Adipose tissue (tissue), 3 donors: ENCODE data around the gene KLK10. TPM values are rescaled to one million over a fixed set of nuclear protein-coding genes. Genes with fewer than 3 reads are reported as not detected.

Source experiments
- H3K27ac ChIP-seq: one replicate; pipeline ENCODE4 v1.5.1; 2013; ENCODE audit warnings: low read depth, low read length
- WGBS, 3 donors: extraction: QIAGEN DNeasy Blood & Tissue Kit; methylation state at CpG; one replicate each; pipeline ENCODE4 v1.1.7; 2013; 5-methylcytosine and 5-hydroxymethylcytosine counted together
- polyA plus RNA-seq, 3 donors: library from polyadenylated mRNA; stranded (reverse); fragments of 200-250 nt; gene quantifications; one replicate each; pipeline ENCODE4 v1.2.3, GENCODE V29; 2013
- donor health status: healthy with polysubstance abuse.
- donor health status: Bipolar disorder and iron deficiency.
- donor health status: healthy.

Gene KLK10
- polyA plus RNA-seq, 3 donors, result 0.15 to 1.3 (median 0.90) TPM

- no peak overlapping the region for H3K27ac ChIP-seq
- WGBS, 3 donors, result 74 to 86% (median 78%) methylated on average over 2 of the region's 2 CpGs
Measured at GRCh38 chr19:51029718-51030117, 10.2 kb upstream of the KLK10 start.

DNA sequence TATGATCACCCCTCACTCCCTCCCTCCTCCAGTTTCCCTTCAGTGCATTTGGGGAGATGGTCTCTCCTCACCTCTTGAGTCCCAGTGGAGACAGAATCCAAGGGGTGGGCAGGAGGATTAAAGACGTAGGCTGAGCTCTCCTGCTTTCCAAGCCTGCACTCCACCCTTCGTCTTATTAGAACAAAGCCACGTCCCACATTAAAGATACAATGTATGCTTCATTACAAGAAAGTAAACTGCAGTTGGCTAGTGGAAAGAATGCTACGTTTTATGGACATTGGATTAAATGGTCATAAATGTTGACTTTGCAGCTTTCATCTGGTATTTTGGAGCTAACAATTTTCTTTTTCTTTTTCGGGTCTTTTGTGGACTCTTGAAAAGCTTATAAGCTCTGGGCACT is 8.4 kb upstream of the KLK10 start:
- WGBS, 3 donors, result 52 to 67% (median 61%) methylated on average over 5 of the region's 5 CpGs
- no peak overlapping the region for H3K27ac ChIP-seq

DNA sequence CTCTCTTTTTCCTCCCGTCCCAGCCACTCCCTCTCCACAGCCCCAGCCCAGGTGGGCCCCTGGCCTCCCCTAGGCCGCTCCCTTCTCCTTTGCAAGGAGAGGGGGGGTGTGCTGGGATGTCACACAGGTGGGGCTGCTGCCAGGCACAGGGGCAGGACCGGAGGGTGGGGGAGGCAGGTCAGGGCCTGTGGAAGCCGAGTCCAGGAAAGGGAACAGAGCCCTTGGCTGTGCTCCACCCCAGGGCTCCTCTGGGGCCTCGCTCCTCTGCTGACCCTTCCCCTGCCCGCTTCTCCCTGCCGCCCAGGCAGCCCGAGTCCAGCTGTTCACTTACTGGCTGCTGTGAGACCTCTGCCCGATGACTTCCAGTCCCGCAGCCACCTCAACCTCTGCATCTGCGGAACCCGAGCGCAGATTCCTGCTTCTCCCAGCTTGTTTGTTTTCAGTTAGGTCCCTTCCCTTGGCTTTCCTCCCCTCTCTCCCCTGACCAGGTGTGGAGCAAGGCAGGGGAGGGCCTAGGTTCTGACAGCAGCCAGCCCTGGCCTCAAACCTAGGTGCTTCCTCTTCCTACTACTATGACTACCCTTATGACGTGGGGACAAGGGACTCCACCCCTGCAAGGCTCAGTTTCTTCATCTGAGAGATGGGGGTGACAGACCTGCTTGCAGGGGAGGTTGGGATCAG is 7.8 kb upstream of the KLK10 start:
- H3K27ac ChIP-seq, result no peak overlapping the region
- WGBS, 3 donors, result 25 to 41% (median 37%) methylated on average over 13 to 14 of the region's 14 CpGs

DNA sequence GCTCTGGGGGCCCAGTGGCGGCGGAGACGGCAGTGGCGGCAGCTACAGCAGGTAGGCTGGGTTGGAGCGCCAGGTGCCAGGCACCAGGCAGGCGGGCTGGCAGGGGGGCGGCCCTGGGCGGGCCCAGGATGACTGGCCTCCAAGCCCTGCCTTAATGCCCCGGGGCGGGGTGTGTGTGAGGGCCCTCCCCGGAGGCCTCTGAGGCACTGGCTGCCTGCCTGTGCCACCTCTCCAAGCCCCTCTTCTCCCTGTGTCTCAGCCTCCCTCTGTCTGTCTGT is 7.0 kb upstream of the KLK10 start, which contains the start of gene KLK11:
Gene KLK11, minus strand, starts transcription at position 63 of the 278 bp plus-strand sequence. CDS start 985 bp downstream, outside the sequence.
- no peak within 1 kb of the TSS for H3K27ac ChIP-seq
- WGBS, 3 donors, result 68 to 74% (median 70%) methylated on average over 4 to 11 of the region's 11 CpGs

GRCh38 chr19:51025809-51026553 is 6.5 kb upstream of the KLK10 start:
- H3K27ac ChIP-seq, result no peak overlapping the region
- 33 to 56% (median 42%) methylated on average over 18 of the region's 18 CpGs for WGBS, 3 donors

GRCh38 chr19:51025401-51025800 is 5.9 kb upstream of the KLK10 start:
- no peak overlapping the region for H3K27ac ChIP-seq
- WGBS, 3 donors, result 47 to 76% (median 74%) methylated on average over 6 of the region's 6 CpGs

- WGBS, 3 donors, result 33 to 57% (median 36%) methylated on average over 3 to 5 of the region's 5 CpGs
- H3K27ac ChIP-seq, result no peak overlapping the region
Measured at GRCh38 chr19:51024924-51025323, 5.4 kb upstream of the KLK10 start.

DNA sequence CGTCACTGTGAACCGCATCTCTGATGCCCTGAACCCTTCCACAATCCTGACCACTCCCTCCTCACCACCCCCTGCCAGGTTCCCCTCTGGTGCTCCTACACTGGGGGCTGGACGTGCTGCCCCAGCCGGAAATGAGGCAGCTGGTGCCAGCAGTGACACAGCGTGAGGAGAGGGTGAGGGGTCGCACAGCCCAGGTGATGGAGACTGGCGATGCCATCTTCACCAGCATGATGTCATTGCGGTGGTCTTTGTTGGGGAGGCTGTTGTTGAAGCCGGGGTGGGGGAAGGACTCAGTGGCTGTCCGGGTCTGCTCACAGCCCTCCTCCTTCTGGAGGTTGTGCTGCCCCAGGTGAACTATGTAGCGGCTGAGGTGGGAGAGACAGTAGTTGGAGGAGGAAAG is 4.4 kb upstream of the KLK10 start:
- WGBS, 3 donors, result 66 to 86% (median 67%) methylated on average over 11 of the region's 11 CpGs
- no peak overlapping the region for H3K27ac ChIP-seq

DNA sequence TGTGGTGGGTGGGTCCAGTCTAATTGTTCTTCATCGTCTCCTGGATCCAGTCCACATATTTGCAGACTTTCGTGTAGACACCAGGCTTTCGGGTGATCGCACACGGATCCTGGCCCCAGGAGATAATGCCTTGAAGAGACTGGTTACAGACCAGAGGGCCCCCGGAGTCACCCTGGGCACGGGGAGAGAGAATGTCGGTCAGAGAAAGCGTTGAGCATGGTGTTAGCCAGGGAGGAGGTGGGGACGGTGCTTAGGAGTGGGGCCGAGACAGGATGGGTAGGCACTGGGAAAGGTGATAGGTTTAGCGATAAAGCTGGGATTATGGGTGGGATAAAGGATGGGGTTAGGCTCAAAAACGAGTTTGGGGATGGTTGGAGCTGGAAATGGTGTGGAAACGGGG is 3.0 kb upstream of the KLK10 start:
- 69 to 70% (median 69%) methylated on average over 14 of the region's 14 CpGs for WGBS, 3 donors
- no peak overlapping the region for H3K27ac ChIP-seq

- WGBS, 3 donors, result 32 to 46% (median 38%) methylated on average over 7 of the region's 7 CpGs
- H3K27ac ChIP-seq, result no peak overlapping the region
Measured at GRCh38 chr19:51020988-51021651, 1.6 kb upstream of the KLK10 start.

DNA sequence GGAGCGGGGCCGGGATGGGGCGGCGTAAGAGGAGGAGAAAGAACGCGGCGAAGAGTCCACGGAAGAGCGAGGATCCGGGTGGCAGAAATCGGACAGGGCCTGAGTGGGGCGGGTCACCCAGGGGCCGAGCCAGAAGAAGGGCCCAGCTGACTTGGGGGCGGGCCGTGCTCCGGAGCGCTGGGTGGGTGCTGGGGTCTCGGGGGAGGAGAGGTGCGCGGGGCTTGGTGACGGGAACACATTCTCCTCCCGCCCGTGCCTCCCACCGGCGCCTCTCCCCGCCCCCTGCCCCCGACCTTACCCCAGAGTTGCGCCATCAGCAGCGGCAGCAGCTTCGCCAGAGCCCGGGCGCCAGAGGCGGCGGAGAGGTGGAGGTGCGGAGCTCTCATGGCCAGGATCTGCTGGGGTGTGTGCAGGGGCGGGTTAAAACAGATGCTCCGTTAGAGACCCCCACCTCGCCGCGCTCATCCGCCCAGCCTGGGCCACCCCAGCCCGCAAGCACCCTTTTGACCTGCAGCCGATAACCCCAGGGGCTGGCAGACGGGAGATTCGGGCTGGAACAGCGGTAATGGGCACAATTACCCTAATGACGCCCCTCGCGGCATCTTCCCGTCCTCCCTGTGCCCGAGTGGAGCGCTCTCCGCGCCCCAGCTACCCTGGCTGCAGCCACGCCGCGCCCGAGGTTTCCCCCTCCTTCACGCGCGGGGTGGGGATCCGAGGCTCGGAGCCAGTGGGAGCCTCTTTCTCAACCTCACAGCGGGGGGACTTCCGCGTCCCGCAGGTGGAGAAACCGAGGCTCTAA is 565 bp downstream of the KLK10 start:
- WGBS, 3 donors, result 2 to 4% (median 2%) methylated on average over 63 to 68 of the region's 68 CpGs
- H3K27ac ChIP-seq, result no peak overlapping the region

GRCh38 chr19:51016798-51017683 is 2.5 kb downstream of the KLK10 start:
- H3K27ac ChIP-seq, result no peak overlapping the region
- WGBS, 3 donors, result 1% methylated on average over 68 of the region's 68 CpGs

- 83 to 86% (median 85%) methylated on average over 19 of the region's 19 CpGs for WGBS, 3 donors
- H3K27ac ChIP-seq, result no peak overlapping the region
Measured at GRCh38 chr19:51015691-51016267, 3.7 kb downstream of the KLK10 start.

DNA sequence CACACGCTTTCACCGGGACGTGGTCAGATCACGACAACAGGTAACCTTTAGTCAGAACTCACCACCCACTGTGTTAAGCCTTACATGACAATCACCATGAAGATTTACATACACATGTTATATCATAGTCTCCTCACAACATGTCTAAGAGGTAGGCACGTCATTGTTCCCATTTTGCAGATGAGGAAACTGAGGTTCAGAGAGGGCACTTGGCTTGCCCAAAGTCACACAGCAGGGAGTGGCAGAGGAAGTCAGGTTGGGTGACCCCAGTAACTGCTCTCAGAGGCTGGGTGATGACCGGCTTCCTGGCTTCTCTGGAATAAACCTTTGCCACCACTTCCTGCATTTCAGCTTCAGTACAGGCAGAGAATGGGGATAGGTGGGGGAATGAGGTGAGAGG is 5.3 kb downstream of the KLK10 start:
- 83 to 85% (median 84%) methylated on average over 6 of the region's 6 CpGs for WGBS, 3 donors
- no peak overlapping the region for H3K27ac ChIP-seq

- 66 to 68% (median 67%) methylated on average over 12 of the region's 12 CpGs for WGBS, 3 donors
- H3K27ac ChIP-seq, result no peak overlapping the region
Measured at GRCh38 chr19:51012661-51013190, 6.8 kb downstream of the KLK10 start.

GRCh38 chr19:51010066-51010795 is 9.3 kb downstream of the KLK10 start:
- H3K27ac ChIP-seq, result no peak overlapping the region
- WGBS, 3 donors, result 67 to 77% (median 76%) methylated on average over 4 of the region's 4 CpGs
